Stomach (tissue), 9 donors: Measurements from ENCODE around the gene NCOA3. TPM values are rescaled to one million over a fixed set of nuclear protein-coding genes. Genes with fewer than 3 reads are reported as not detected.
"Not testable (repeated sequence)": the region's sequence is repeated elsewhere in the genome, so short reads cannot be mapped to it uniquely, and the experiment has no call there.

ENCODE experiments used
- DNase-seq, 2 donors: peaks; one replicate each; pipeline versions ENCODE4 v3.0.0 to v3.0.0-alpha.2; 2013 to 2019
- H3K27ac ChIP-seq, 5 donors: fragments of 200-600 bp in 4 of 5; sonication (generic) in 4 of 5; one replicate each; pipeline ENCODE4 v1.5.1; 2013 to 2019; ENCODE audit warnings: mild to moderate bottlenecking in 1 of 5, moderate library complexity in 1 of 5
- H3K27me3 ChIP-seq, 3 donors: fragments of 200-600 bp; sonication (generic); one replicate each; pipeline ENCODE4 v1.5.1; 2017 to 2019; ENCODE audit warnings: mixed run types in 1 of 3
- H3K36me3 ChIP-seq, 4 donors: fragments of 200-600 bp; sonication (generic); 1 replicate in 3 of 4; 2 replicates in 1 of 4; pipeline ENCODE4 v1.5.1; 2016 to 2019
- H3K4me1 ChIP-seq, 4 donors: fragments of 200-600 bp; sonication (generic); one replicate each; pipeline ENCODE4 v1.5.1; 2016 to 2019
- H3K4me3 ChIP-seq, 4 donors: fragments of 200-600 bp; sonication (generic) in 3 of 4; one replicate each; pipeline ENCODE4 v1.5.1; 2016 to 2019; ENCODE audit warnings: mild to moderate bottlenecking in 1 of 4
- H3K9me3 ChIP-seq, 4 donors: fragments of 200-600 bp; sonication (generic); one replicate each; pipeline ENCODE4 v1.5.1; 2016 to 2019
- CTCF ChIP-seq, 7 experiments: fragments of 450-650 bp in 4 of 7; fragments of 200-600 bp in 3 of 7; sonication (generic) in 3 of 7; IDR thresholded peaks; one replicate each; pipeline ENCODE4 v1.5.1; 2016 to 2019; ENCODE audit warnings: antibody characterized with exemption in 7 of 7, control low read depth in 2 of 7, mild to moderate bottlenecking in 1 of 7
- EP300 ChIP-seq: sonication (generic); formaldehyde crosslinking; IDR thresholded peaks from one replicate; pipeline ENCODE4 v1.6.1; 2017; ENCODE audit warnings: antibody characterized with exemption
- POLR2A ChIP-seq, 4 donors: fragments of 450-650 bp; IDR thresholded peaks; one replicate each; pipeline ENCODE4 v1.6.1; 2016; ENCODE audit warnings: antibody characterized with exemption in 4 of 4, control low read depth in 2 of 4, mild to moderate bottlenecking in 1 of 4, moderate library complexity in 1 of 4
- POLR2AphosphoS5 ChIP-seq, 3 donors: sonication (generic); formaldehyde crosslinking; IDR thresholded peaks; one replicate each; pipeline ENCODE4 v1.6.1; 2016; ENCODE audit warnings: antibody characterized with exemption in 3 of 3
- WGBS, 5 donors: extraction: QIAGEN DNeasy Blood & Tissue Kit in 3 of 5; methylation state at CpG; one replicate each; pipeline versions ENCODE4 v1.1.5 to v1.1.7; 2013 to 2018; 5-methylcytosine and 5-hydroxymethylcytosine counted together
- intact Hi-C: fragments of 100-400 bp; cut with DNase I; formaldehyde crosslinking; loops from one replicate; pipeline ENCODE4 v1.15.1; 2023; ENCODE audit warnings: low total_unique reads
- polyA plus RNA-seq, 3 donors: library from polyadenylated mRNA; stranded (reverse); fragments of 200-250 nt; gene quantifications; one replicate each; pipeline ENCODE4 v1.2.3, GENCODE V29; 2013
- total RNA-seq, 5 donors: library from RNA; depleted of rRNA; stranded (reverse); fragments of >200 nt; gene quantifications; one replicate each; pipeline versions ENCODE4 v1.1.0 to v1.2.3, GENCODE V29; 2014 to 2016
- donor health status: healthy with polysubstance abuse.
- donor health status: Bipolar disorder and iron deficiency.
- donor health status: healthy.

Gene NCOA3
- total and polyA plus RNA-seq, 8 donors = 4.1 to 60.8 (median 16.3) TPM

GRCh38 chr20:47499053-47499452 is 2.6 kb upstream of the NCOA3 start:
- no peak for DNase-seq
- H3K9me3 ChIP-seq = no peaks in the 10 kb centered on the region
- H3K27me3 ChIP-seq = no peaks in the 10 kb centered on the region
- peaks cover 8 to 34% (median 23%) of the 10 kb centered on the region in 4 donors for H3K4me1 ChIP-seq
- H3K4me3 ChIP-seq = no peak overlapping the region
- intact Hi-C loops = no loop called here
- no peaks in the 10 kb centered on the region for H3K36me3 ChIP-seq
- H3K27ac ChIP-seq = peak overlapping the region in 1 of 5 donors; percentile 77
- 95 to 98% (median 96%) methylated on average over 5 of the region's 5 CpGs for WGBS, 5 donors
- TF ChIP-seq CTCF (IDR thresholded peaks at IDR 0.05) = no peak
- TF ChIP-seq EP300 = no peak
- no peak for TF ChIP-seq POLR2A (IDR thresholded peaks at IDR 0.05)
- TF ChIP-seq POLR2AphosphoS5 (IDR thresholded peaks at IDR 0.05) = no peak

GRCh38 chr20:47500082-47500481 is 1.6 kb upstream of the NCOA3 start:
- H3K27ac ChIP-seq = peak overlapping the region in 4 of 5 donors; percentile 91 to 98 (median 94)
- intact Hi-C loops = loop anchor here (10.0 kb wide), 1 partner anchor 75 kb away; no protein-coding TSS in a partner anchor
- 93 to 96% (median 95%) methylated on average over 9 of the region's 9 CpGs for WGBS, 5 donors

GRCh38 chr20:47500554-47500953 is 1.1 kb upstream of the NCOA3 start:
- Histone ChIP-seq H3K27me3 (no peaks in the 10 kb centered on the region), H3K27ac (peak overlapping the region in 4 of 5 donors; percentile 91 to 98 (median 94)), H3K4me1 (peaks cover 7 to 40% (median 22%) of the 10 kb centered on the region in 4 donors), H3K36me3 (no peaks in the 10 kb centered on the region), H3K4me3 (no peak overlapping the region), H3K9me3 (no peaks in the 10 kb centered on the region)
- TF ChIP-seq CTCF (IDR thresholded peaks at IDR 0.05) (no peak), POLR2AphosphoS5 (IDR thresholded peaks at IDR 0.05) (no peak), EP300 (no peak), POLR2A (IDR thresholded peaks at IDR 0.05) (no peak)
- intact Hi-C loops = loop anchor here (10.0 kb wide), 1 partner anchor 74 kb away; no protein-coding TSS in a partner anchor
- DNase-seq = no peak
- WGBS, 5 donors = 63 to 73% (median 66%) methylated on average over 4 of the region's 4 CpGs

More at GRCh38 chr20:47500082-47500481, 1.6 kb upstream of the NCOA3 start:
- H3K4me1 ChIP-seq = peaks cover 7 to 38% (median 20%) of the 10 kb centered on the region in 4 donors
- H3K36me3 ChIP-seq, DNase-seq, H3K27me3 ChIP-seq, H3K4me3 ChIP-seq, H3K9me3 ChIP-seq: not testable (repeated sequence)

- H3K36me3 ChIP-seq = no peaks in the 10 kb centered on the region
- peaks cover 7 to 45% (median 27%) of the 10 kb centered on the region in 4 donors for H3K4me1 ChIP-seq
- 12 to 23% (median 18%) methylated on average over 5 of the region's 5 CpGs for WGBS, 5 donors
- H3K4me3 ChIP-seq = peak overlapping the region; percentile 71 to 97 (median 92)
- no peaks in the 10 kb centered on the region for H3K27me3 ChIP-seq
- DNase-seq = no peak
- intact Hi-C loops = loop anchor here (10.0 kb wide), 1 partner anchor 74 kb away; no protein-coding TSS in a partner anchor
- no peaks in the 10 kb centered on the region for H3K9me3 ChIP-seq
- H3K27ac ChIP-seq = peak overlapping the region; percentile 91 to 98 (median 96)
- TF ChIP-seq CTCF (IDR thresholded peaks at IDR 0.05) (no peak), POLR2A (IDR thresholded peaks at IDR 0.05) (no peak), POLR2AphosphoS5 (IDR thresholded peaks at IDR 0.05) (no peak), EP300 (no peak)
Measured at GRCh38 chr20:47501116-47501481, 588 bp upstream of the NCOA3 start.
